Esophagus squamous epithelium (tissue), 5 donors: ENCODE results near the gene OTULINL. TPM values are rescaled to one million over a fixed set of nuclear protein-coding genes. Genes with fewer than 3 reads are reported as not detected.

Experiments
- DNase-seq: peaks from one replicate; lab custom pipeline; 2025; lab: John Stamatoyannopoulos, UW
- H3K27ac ChIP-seq, 4 donors: fragments of 200-600 bp; sonication (generic); one replicate each; pipeline ENCODE4 v1.5.1; 2016 to 2019; ENCODE audit warnings: mild to moderate bottlenecking in 1 of 4
- H3K27me3 ChIP-seq, 4 donors: fragments of 200-600 bp; sonication (generic); 1 replicate in 3 of 4; 2 replicates in 1 of 4; pipeline versions ENCODE4 v1.5.1 to v1.6.0; 2017 to 2021; ENCODE audit warnings: antibody characterized with exemption in 1 of 4
- H3K36me3 ChIP-seq, 3 donors: fragments of 200-600 bp; sonication (generic); one replicate each; pipeline ENCODE4 v1.5.1; 2016 to 2019
- H3K4me1 ChIP-seq, 3 donors: fragments of 200-600 bp; sonication (generic); one replicate each; pipeline ENCODE4 v1.5.1; 2017 to 2019
- H3K4me3 ChIP-seq, 4 donors: fragments of 200-600 bp; sonication (generic); 1 replicate in 3 of 4; 2 replicates in 1 of 4; pipeline ENCODE4 v1.5.1; 2016 to 2019; ENCODE audit warnings: mild to moderate bottlenecking in 2 of 4, moderate library complexity in 1 of 4
- H3K9me3 ChIP-seq, 3 donors: fragments of 200-600 bp; sonication (generic); one replicate each; pipeline ENCODE4 v1.5.1; 2016 to 2019
- CTCF ChIP-seq, 6 experiments: fragments of 450-650 bp in 4 of 6; fragments of 200-600 bp in 2 of 6; sonication (generic) in 2 of 6; IDR thresholded peaks; one replicate each; pipeline ENCODE4 v1.5.1; 2016 to 2019; ENCODE audit warnings: antibody characterized with exemption in 6 of 6, mild to moderate bottlenecking in 4 of 6, moderate library complexity in 4 of 6
- POLR2A ChIP-seq, 4 donors: fragments of 450-650 bp; IDR thresholded peaks; one replicate each; pipeline ENCODE4 v1.6.1; 2017; ENCODE audit warnings: antibody characterized with exemption in 4 of 4, mild to moderate bottlenecking in 4 of 4, moderate library complexity in 3 of 4
- WGBS, 2 donors: methylation state at CpG; one replicate each; pipeline ENCODE4 v1.1.5; 2018; 5-methylcytosine and 5-hydroxymethylcytosine counted together
- intact Hi-C: fragments of 100-400 bp; cut with DNase I; formaldehyde crosslinking; loops from one replicate; pipeline ENCODE4 v1.15.0; 2022
- total RNA-seq, 4 donors: library from RNA; depleted of rRNA; stranded (reverse); fragments of >200 nt; gene quantifications; one replicate each; pipeline ENCODE4 v1.1.0, GENCODE V29; 2016
- donor health status: DM: yes; HTN: yes; CAD: no.

The OTULINL gene
- 10 to 100 TPM in 1 of 4 donors, 1 to 10 TPM in 2, under 1 TPM in 1; 0.79 to 17.1 (median 4.5) TPM for total RNA-seq

GRCh38 chr5:14581106-14581890 lies at the start of gene OTULINL:
OTULINL (plus strand) TSS chr5:14581792; CDS start chr5:14581895, 103 bp downstream.
- TF ChIP-seq CTCF (IDR thresholded peaks at IDR 0.05) (no peak), POLR2A (IDR thresholded peaks at IDR 0.05) (peak in 2 of 4 donors; percentile 48 to 52)

DNA sequence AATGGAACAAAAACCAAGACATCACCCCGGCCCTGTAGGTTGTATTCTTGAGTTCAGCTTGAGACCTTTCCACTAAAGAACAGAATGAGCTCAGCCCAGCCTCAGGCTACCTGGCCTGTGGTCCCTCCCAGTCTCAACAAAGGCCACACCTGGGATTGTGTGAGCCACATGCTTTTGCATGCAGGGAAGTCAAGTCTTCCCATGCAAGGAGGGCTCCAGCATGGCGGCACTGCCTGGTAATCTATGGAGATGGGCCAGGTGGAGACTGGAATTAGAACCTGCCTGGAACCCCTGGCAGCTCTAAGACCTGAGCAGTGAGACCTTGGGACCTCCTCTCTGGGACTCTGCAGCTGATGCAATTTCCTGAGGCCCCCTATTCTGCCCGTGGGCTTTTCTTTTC lies 49.4 kb upstream of the OTULINL start:
- intact Hi-C loops, result no loop called here
- Histone ChIP-seq H3K9me3 (no peaks in the 10 kb centered on the region), H3K36me3 (no peaks in the 10 kb centered on the region), H3K27ac (no peak overlapping the region), H3K4me1 (peaks cover 0 to 8% (median 0%) of the 10 kb centered on the region in 3 donors), H3K4me3 (no peak overlapping the region), H3K27me3 (no peaks in the 10 kb centered on the region)
- 9 to 51% methylated on average over 1 to 2 of the region's 3 CpGs for WGBS, 2 donors
- no peak for DNase-seq
- no peak for TF ChIP-seq POLR2A (IDR thresholded peaks at IDR 0.05)
- TF ChIP-seq CTCF (IDR thresholded peaks at IDR 0.05), result no peak

More at GRCh38 chr5:14581106-14581890, at the start of gene OTULINL:
- WGBS, 2 donors, result 36 to 51% methylated on average over 4 to 8 of the region's 63 CpGs
- peaks cover 0 to 56% (median 0%) of the 10 kb centered on the region in 4 donors for H3K27me3 ChIP-seq
- peak within 1 kb of the TSS; percentile 70 to 87 (median 74) for H3K27ac ChIP-seq
- intact Hi-C loops, result no loop called here
- H3K4me3 ChIP-seq, result peak within 1 kb of the TSS; percentile 55 to 87 (median 76)
- peaks cover 4 to 31% (median 5%) of the 10 kb centered on the region in 3 donors for H3K4me1 ChIP-seq
- H3K36me3 ChIP-seq, result no peaks in the 10 kb centered on the region
- no peaks in the 10 kb centered on the region for H3K9me3 ChIP-seq
- peak; percentile 22 for DNase-seq

DNA sequence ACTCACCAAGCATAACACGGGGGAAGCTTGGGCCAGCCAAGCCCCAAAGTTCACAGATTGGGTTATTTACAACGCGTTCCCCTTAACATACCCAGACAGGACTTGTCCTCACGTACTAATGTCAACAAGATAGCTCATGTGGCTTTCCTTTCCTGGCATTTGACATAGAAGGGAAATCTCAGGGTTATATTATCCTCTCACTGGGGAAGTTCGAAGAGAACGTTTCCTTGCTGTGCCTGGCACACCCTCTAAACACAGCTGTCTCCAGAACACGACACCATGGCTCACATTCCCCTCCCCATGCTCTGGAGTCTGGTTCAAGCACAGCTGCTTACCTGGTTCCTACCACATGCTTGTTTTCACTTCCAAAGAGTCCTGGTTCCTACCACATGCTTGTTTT lies 46.8 kb upstream of the OTULINL start:
- intact Hi-C loops, result no loop called here
- no peaks in the 10 kb centered on the region for H3K9me3 ChIP-seq
- no peak overlapping the region for H3K27ac ChIP-seq
- WGBS, 2 donors, result 15 to 23% methylated on average over 6 to 7 of the region's 7 CpGs
- DNase-seq, result no peak
- no peak overlapping the region for H3K4me3 ChIP-seq
- H3K27me3 ChIP-seq, result no peaks in the 10 kb centered on the region
- H3K4me1 ChIP-seq, result peaks cover 0 to 8% (median 0%) of the 10 kb centered on the region in 3 donors
- no peak for TF ChIP-seq POLR2A (IDR thresholded peaks at IDR 0.05)
- no peak for TF ChIP-seq CTCF (IDR thresholded peaks at IDR 0.05)
- H3K36me3 ChIP-seq, result no peaks in the 10 kb centered on the region

GRCh38 chr5:14545308-14545707 lies 36.3 kb upstream of the OTULINL start:
- H3K36me3 ChIP-seq, result no peaks in the 10 kb centered on the region
- no peaks in the 10 kb centered on the region for H3K4me1 ChIP-seq
- no peak overlapping the region for H3K27ac ChIP-seq
- peaks cover 0 to 5% (median 0%) of the 10 kb centered on the region in 3 donors for H3K9me3 ChIP-seq
- DNase-seq, result no peak
- no peak overlapping the region for H3K4me3 ChIP-seq
- TF ChIP-seq CTCF (IDR thresholded peaks at IDR 0.05) (no peak), POLR2A (IDR thresholded peaks at IDR 0.05) (no peak)
- 50 to 71% methylated on average over 2 of the region's 3 CpGs for WGBS, 2 donors
- H3K27me3 ChIP-seq, result peaks cover 0 to 7% (median 0%) of the 10 kb centered on the region in 4 donors
- intact Hi-C loops, result no loop called here

DNA sequence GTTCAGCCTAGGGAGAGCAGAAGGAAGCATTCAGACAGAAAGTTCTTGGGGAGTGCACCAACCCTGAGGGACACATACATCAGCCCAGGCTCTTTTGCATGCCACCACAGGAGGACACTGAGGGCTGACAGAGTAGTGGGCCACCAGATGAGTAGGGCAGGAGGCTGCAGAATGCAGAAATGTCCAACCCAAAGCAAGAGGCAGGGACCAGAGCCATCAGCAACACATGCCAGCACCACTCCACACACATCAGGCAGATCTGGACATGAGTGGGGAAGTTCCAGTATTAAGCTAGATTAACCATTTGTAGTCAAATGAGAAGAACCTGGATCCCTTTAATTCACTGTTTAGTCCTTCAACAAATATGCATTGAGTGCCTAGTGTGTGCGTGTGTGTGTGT lies 35.7 kb upstream of the OTULINL start:
- Histone ChIP-seq H3K4me1 (no peaks in the 10 kb centered on the region), H3K27ac (no peak overlapping the region), H3K36me3 (no peaks in the 10 kb centered on the region), H3K9me3 (peaks cover 0 to 5% (median 0%) of the 10 kb centered on the region in 3 donors), H3K4me3 (no peak overlapping the region), H3K27me3 (peaks cover 0 to 7% (median 0%) of the 10 kb centered on the region in 4 donors)
- intact Hi-C loops, result no loop called here
- no peak for DNase-seq
- TF ChIP-seq CTCF (IDR thresholded peaks at IDR 0.05) (no peak), POLR2A (IDR thresholded peaks at IDR 0.05) (no peak)
- WGBS, 2 donors, result 17 to 71% methylated on average over 1 of the region's 1 CpG
